Stimulated activated CD4-positive, alpha-beta T cell treated with anti-CD3 and anti-CD28 coated beads, Interleukin-2, amount 100 ng/mL, for 48 hours (primary cell): ENCODE data around the gene EEF1E1.
A peak's percentile ranks its signal among the peaks of the same experiment; 100 is the strongest.

Source experiments
- DNase-seq, 2 donors: peaks; one replicate each; pipeline ENCODE4 v3.0.0-alpha.2; 2020

Gene EEF1E1

DNA sequence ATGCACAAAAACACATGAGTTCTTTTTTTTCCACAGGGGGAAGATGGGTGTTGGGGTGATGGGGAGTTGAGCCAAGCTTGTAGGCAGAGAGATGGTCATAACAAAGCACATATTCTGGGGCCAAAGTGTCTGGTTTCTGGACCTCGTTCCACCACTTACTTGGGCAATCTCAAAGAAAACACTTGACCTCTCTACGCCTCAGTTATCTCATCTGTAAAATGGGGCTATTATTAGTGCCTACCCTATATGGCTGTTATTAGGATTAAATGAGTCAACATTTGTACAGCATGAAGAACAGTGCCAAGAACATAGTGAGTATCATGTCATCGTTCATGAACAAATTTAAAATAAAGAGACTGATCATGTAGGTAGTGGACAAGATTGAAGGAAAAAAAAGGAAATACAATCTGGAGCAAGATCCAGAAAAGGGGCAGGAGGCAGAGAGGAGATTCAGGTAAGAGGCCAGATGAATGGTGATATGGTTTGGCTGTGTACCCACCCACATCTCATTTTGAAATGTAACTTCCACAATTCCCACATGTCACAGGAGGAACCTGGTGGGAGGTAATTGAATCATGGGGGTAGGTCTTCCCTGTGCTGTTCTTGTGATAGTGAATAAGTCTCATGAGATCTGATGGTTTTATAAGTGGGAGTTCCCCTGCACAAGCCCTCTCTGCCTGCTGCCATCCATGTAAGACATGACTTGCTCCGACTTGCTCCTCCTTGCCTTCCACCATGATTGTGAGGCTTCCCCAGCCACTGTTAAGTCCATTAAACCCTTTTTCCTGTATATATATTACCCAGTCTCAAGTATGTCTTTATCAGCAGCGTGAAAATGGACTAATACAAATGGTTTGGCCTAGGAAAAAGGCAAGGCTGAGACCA is 14.2 kb downstream of the EEF1E1 start:
- DNase-seq = no peak

DNA sequence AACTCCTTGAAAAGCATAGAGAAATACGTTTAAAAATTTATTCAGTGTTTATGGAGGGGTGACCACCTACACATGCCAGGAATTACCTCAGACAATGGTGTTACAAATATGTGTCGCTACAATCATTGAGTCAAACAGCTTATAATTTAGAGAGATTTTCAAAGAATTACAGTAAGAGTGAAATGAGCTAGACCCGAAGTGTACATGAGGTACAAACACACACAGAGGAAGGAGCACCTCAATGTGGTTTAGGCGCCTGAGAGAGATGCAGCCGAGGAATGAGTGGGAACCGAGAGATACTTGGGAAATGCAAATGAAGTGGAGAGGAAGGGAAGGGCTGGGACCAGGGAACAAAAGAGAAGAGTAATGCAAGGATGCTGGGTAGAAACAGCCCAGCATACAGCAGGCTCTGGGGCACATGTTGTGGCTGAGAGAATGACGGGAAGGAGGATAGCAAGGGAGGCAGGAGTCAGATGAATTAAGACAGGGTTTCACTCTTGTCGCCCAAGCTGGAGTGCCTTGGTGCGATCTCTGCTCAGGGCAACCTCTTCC is 15.5 kb downstream of the EEF1E1 start:
- no peak for DNase-seq

DNA sequence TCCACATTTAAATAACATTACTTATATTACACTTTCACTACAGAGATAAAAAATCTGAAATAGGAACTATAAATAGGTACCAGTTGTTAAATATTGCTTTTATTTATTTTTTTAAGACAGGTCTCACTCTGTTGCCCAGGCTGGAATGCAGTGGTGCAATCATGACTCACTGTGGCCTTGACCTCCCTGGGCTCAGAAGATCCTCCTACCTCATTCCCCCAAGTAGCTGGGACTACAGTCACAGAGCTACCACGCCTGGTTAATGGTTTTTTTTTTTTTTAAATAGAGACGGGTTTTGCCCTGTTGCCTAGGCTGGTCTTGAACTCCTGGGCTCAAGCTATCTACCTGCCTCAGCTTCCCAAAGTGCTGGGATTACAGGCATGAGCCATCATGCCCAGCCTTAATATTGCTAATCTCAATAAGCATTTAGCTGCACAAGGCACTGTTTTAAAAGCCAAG is 17.3 kb downstream of the EEF1E1 start:
- no peak for DNase-seq

DNA sequence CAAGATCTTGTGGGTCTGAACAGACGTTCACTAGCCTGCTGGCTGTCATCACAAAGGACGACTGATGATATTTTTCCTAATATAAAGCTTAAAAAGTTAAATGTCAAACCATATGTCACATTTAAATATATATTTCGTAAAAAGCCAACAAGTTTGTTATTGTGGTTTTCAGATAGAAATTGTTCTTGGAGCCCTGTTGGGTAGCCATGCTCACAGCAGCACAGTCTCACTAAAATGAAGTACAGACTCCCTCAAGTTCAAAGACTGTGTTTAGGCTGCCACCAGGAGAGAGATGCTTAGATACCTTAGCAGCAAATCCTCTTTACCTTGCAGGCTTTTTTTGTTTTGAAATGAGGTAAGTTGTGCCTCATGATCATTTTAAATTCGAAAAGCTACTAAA is 17.8 kb downstream of the EEF1E1 start:
- no peak for DNase-seq

DNA sequence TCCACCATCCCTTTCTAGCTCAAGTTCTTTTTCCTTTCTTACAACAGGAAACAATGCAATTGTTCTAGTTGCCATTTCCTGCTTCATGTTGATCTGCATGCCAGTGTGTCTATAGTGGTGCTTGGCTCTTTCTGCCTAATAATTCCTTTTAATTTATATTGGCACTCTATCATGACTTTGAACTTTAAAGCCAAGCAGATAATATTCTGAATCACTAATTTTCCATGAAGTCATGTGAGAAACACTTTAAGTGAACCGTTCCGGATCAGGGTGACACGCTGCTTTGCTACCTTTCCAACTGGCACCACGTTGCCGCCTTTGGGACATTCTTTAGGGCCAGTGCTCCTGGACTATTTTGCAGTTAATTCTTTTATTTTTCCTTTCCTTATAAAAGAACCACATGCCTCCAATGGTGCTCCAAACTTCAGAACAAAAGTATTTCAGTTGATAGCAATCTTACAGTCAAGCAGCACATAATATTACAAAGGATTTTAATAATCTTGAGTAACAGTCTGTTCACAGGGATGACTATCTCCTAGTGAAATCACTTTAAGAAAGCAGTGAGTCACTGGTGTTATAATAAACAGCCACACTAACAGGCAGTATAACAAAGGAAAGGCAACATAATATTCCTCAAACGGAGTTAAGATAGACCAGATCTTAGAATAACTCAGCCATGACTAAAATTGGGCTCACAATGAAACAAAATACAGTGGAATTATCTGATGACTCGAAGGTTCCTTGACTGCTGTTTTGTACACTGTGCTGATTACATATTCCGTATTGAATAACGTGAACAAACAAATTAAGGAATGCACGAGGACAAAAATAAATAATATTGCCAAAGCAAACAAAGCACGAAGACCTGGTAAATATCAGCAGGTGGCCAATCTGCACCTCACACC is 19.1 kb downstream of the EEF1E1 start:
- DNase-seq = no peak

DNA sequence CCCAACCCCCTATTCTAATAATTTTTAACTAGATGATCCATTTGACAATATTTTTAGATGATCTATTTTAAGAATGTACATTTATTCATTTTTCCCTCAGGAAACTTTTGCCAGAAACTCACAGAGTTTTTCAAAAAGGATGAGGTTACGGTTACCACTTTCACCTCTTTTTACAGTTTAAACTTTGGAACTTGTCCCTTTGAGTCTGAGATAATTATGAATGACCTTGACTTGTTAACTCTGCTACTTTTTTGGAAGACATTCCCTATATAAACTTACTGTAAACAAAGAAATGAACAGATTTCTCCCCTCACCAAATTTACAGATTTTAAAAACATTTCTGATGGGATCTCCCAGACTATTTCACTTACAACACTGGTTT is 19.8 kb downstream of the EEF1E1 start:
- no peak for DNase-seq

DNA sequence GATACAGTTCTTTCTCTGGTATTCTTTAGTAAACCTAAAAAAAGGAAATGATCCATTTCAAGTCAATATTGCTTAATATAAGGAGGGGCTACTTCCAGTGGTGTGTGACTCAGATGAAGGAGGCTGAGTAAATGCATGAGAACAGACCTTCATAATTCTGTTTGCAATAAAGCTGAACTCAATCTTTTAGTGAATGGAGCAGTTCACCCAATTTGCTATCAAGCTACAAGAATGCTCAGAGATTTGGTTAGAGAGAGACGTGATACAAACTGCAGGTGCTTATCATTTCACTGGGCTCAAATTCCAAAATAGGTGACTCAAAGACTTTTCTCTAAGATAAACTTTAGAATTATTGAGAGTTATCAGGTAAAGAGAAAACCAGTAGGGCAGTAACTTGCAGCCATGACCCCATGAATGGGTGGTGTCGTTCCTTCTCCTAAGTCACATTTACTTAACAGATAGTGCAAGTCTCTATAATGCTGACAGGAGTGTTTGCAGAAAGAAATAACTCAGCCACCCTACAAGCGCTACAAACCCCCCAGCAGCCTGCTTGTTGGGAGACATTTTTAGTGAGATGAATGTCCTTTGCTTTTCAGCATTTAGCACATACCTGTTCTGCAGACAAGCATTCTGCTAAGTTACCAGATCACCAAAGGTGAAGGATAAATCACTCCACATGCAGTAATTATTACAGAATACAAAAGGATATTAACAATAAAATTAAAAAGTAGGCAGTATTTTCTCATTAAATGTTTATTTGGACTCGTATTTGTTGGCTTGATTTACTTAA is 21.8 kb downstream of the EEF1E1 start:
- no peak for DNase-seq

DNA sequence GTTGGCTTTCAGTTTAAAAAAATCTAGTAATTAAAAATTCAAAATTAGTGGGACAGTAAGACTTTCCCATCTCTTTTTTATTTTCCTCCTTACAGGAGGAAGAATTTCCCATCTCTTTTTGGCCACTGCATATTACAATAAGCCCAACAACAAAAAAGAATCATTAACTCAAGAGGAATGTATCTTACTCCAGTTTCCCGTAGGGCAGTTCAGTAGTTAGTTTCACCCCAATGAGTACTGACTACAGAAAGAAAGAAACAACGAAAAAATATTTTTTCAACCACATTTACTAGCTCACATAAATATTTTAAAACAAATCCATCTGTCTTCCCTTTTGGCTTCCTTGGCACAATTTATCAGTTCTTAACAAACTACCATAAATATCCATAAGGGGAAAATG is 23.2 kb downstream of the EEF1E1 start:
- DNase-seq = no peak

DNA sequence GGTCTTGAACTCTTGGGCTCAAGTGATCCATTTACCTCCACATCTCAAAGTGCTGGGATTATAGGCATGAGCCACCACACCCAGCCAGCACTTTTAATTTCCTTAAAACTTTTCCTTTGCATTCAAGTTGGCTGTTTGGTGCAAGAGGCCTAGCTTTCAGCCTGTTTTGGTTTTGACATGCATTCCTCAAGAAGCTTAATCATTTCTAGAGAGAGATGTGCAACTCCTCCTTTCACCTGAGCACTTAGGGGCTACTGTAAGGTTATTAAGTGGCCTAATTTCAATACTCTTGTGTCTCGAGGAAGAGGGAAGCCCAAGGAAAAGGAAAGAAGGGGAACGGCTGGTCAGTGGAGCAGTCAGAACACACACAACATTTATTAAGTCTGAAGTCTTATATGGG is 24.4 kb downstream of the EEF1E1 start:
- DNase-seq = no peak

DNA sequence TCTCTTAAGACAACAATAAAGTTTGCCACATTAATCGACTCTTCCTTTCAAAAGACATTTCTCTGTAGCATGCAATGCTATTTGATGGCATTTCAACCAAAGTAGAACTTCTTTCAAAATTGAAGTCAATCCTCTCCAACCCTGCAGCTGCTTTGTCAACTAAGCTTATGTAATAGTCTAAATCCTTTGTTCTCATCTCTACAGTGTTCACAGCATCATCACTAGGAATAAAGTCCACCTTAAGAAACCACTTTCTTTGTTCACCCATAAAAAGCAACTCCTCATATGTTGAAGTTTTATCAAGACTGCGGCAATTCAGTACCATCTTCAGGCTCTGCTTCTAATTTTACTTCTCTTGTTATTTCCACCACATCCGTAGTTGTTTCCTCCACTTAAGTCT is 26.6 kb downstream of the EEF1E1 start:
- no peak for DNase-seq

DNA sequence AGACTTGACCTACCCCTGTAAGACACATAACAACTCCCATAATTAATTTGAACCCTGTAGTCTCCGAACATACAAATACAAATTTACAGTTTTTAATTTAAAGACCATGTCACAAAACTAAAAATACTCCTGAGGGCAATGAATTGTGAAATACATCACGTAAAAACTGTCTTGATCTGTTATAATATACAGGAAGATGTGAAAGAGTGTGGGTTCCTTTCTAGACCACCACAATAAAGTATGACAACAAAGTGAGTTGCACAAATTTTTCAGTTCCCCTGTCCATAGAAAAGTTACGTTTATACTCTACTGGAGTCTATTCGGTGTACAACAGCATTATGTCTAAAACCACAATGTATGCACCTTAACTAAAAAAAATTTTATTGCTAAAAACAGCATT is 27.2 kb downstream of the EEF1E1 start:
- DNase-seq = no peak

DNA sequence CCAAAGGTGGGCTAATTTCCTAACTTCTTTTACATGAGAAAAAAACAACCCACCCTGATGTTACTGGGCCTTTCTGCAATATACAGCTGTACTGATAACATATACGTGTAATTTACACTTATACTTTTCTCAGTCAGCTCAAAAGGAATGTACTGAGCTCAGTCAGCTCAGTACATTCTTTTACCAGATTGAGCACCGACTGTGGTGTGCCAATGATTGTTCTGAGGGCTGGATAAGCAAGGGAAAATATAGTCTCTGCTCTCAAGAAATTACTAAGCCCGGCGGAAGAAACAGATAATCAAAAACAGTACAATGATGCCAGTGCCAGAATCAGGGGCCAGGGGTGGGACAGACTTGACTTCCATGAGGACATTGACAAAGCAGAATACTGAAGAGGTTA is 28.1 kb downstream of the EEF1E1 start:
- DNase-seq = no peak

DNA sequence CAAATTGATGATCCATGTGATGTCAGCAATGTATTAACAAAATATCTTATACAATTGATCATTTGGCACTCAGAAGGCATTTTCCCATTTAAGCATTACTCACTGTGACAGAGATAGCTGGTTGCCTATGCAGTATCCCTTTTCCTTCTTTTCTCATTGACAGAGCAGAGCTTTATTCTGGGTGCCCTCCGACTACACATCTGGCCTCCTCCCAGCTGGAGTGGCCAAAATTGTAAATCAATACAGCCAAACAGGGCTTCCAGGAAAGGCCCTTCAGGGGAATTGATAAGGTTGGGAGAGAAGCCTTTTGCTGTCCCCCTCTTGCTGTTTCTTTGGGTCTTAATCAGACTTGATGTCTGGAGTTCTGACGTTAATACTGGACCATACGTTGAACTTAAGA is 28.6 kb downstream of the EEF1E1 start:
- no peak for DNase-seq

DNA sequence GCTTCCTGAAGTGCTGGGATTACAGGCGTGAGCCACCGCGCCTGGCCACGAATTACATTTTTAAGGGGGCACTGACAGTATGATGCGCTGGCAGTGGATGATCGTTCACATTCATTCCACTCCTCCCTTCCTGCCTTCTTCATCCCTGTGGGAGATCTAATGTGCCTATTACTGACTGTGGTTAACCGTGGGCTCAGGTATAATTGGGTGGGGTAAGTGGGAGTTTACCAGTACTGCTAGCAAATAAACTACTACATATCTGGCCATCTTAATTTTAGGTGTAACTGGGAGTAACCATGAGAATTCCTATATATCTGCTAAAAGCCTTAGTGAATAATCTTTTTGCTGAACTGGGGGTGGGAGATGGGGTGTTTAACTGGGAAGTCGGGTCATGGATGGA is 31.6 kb downstream of the EEF1E1 start:
- DNase-seq = no peak

DNA sequence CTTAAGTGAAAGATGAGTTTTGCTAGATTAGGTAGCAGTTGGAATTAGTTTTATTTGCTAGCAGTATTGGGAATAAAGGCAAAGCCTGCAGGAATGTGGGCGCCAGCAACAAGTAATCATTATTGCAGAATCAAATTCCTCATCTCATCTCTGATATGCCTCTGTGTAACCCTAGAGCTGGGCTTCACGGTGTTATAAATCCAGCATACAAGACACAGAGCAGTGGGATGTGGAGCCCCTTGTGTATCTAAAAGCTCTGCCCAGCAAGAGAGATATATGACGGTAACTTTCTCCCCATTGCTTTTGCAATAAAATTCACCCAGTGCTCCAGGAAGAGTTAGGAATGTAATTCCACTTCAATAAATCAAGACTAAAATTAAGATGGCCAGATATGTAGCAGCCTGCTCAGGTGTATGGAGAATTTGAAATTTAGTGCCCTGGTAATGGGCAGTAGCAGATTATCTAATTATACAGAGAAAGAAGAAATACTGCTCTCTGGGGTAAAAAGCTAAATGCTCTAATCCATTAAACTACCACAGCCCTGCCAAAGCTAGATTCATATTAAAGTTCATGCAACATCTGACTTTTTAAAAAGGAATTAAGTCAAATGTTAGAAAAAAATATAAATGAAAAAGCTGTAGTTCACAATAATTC is 32.6 kb downstream of the EEF1E1 start:
- DNase-seq = no peak

DNA sequence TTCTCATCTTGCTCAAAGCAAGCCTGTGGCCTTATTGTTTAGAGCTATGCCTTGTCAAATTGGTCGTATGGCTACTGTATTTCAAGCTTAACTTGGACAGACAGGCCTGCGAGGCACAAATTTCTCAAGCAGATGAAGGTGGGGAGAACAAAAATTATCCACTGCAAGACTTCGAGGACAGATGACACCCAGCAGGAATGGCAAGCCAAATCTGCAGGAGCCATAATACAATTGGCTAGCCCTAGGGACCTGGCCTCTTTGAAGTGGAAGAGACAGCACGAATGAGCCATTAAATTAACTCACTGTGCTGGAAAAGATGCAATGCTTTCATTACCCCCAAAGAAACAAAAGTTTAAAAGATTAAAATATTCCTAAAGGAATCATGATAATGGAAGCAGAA is 33.2 kb downstream of the EEF1E1 start:
- DNase-seq = no peak

DNA sequence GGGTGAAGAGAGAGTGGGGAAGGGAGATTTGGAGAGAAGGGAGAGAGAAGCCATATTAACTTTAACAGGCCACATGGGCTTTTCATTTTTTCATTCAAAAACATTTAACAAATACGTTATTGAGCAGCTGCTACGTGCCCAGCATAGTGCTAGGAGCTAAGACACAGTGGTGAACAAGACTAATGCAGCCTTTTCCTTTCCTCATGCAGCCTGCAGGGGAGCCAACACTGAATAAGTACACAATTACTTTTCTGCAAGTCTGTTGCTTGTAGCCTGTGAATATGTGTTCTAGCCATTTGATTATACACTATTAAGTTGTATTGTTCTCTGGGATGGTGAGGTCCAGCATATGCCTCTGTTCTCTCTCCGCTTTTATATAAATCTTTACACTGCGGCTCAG is 36.2 kb downstream of the EEF1E1 start:
- DNase-seq = no peak

DNA sequence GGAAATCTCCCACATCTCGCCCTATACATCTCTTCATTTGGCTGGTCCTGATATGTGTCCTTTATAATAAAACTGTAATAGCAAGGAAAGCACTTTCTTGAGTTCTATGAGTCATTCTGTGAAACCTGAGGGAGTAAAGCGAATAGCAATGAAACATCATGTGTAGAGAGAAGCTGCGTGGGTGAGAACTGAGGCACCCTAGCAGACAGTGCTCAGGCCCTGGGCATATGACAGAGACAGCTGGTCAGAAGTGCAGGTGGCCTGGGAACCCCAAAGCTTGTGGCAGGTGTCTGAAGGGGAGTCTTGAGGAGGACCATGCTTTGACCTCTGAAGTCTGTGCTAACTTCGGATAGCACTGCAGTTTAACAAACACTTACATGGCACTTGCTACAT is 36.8 kb downstream of the EEF1E1 start:
- peak; percentile 17 to 25 for DNase-seq

DNA sequence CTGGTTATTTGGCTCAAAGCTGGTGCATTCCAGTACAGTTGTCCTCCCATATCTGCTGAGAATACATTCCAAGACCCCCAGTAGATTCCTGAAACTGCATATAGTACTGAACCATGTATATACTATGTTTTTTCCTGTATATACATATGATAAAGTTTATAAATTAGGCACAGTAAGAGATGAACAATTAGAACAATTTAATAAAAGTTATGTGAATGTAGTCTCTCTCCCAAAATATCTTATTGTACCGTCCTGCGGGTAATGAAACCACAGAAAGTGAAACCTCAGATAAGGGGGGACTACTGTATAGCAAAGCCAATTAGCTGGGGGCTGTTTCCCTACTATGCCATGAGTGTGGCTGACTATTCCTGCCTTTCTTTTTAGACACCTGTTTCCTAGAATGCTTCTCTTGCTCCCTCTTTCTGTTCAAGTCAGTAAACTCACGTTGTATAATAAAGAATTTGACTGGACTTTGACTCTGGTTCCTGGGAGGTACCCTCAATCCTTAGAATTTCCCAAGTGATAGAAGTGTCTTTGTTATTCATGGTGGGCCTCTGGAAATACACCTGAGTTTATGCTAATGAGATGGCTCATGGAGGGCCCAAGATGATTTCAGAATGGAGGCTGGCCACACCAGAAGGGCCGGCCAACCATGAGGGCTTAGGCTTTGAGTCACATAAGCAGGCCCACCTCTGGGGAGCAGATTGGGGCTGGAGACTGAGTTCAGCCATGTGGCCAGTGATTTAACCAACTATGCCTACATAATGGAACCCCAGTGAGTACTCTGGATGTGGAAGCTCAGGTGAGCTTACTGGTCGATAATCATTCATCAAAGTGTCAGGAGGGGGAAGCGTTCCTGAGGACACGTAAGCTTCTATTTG is 37.5 kb downstream of the EEF1E1 start:
- peak; percentile 5 to 22 for DNase-seq

DNA sequence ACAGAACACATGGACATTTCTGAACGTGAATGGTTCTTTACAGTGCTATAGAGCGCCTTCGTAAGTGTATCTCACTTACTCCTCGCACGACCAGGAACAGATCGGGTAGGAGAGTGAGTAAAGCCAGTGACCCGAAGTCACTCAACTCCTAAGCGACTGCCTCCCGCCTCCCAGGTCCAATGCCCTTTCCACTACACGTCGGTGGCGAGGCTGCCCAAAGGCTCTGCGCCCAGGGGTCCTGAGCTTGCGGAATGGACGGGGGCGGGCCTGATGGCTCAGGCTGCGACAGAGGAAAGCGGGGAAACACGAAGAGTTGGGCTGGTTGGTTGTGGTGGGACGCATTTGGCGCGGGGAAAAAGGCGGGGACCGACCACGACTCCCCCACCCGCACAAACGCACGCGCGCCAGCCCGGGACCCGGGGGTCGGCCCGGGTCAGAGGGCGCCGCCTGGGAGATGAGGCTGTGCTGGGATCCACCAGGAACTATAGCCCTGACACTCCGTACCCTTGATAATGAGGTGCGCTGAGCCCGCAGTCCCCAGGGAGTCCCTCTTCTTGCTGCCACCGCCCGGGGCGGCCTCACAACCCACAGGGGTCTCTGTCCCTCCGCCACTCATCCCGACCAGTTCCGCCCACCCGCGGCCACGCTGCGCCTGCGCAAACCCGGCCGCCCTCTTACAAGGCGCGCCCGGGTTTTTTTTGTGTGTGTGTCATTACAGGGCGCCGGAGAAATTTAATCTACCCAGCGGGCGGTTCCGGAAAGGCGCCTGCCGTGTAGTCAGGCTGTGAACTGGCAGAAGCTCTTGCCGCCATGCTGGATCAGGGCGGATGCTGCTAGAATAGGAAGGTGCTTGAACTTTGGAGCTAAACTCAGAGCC is 38.3 kb downstream of the EEF1E1 start, which contains the start of gene BLOC1S5:
Gene BLOC1S5 (minus strand): TSS at position 629 of the 877 bp plus-strand sequence. CDS start 13 bp downstream, at position 616.
- peak; percentile 96 for DNase-seq
